Stomach (tissue), 9 donors: Measurements from ENCODE around the gene AIM2. TPM values are rescaled to one million over a fixed set of nuclear protein-coding genes. Genes with fewer than 3 reads are reported as not detected.

Experiments
- DNase-seq, 2 donors: peaks; one replicate each; pipeline versions ENCODE4 v3.0.0 to v3.0.0-alpha.2; 2013 to 2019
- H3K27ac ChIP-seq, 5 donors: fragments of 200-600 bp in 4 of 5; sonication (generic) in 4 of 5; one replicate each; pipeline ENCODE4 v1.5.1; 2013 to 2019; ENCODE audit warnings: mild to moderate bottlenecking in 1 of 5, moderate library complexity in 1 of 5
- H3K27me3 ChIP-seq, 3 donors: fragments of 200-600 bp; sonication (generic); one replicate each; pipeline ENCODE4 v1.5.1; 2017 to 2019; ENCODE audit warnings: mixed run types in 1 of 3
- H3K36me3 ChIP-seq, 4 donors: fragments of 200-600 bp; sonication (generic); 1 replicate in 3 of 4; 2 replicates in 1 of 4; pipeline ENCODE4 v1.5.1; 2016 to 2019
- H3K4me1 ChIP-seq, 4 donors: fragments of 200-600 bp; sonication (generic); one replicate each; pipeline ENCODE4 v1.5.1; 2016 to 2019
- H3K4me3 ChIP-seq, 4 donors: fragments of 200-600 bp; sonication (generic) in 3 of 4; one replicate each; pipeline ENCODE4 v1.5.1; 2016 to 2019; ENCODE audit warnings: mild to moderate bottlenecking in 1 of 4
- H3K9me3 ChIP-seq, 4 donors: fragments of 200-600 bp; sonication (generic); one replicate each; pipeline ENCODE4 v1.5.1; 2016 to 2019
- EP300 ChIP-seq: sonication (generic); formaldehyde crosslinking; IDR thresholded peaks from one replicate; pipeline ENCODE4 v1.6.1; 2017; ENCODE audit warnings: antibody characterized with exemption
- POLR2A ChIP-seq, 4 donors: fragments of 450-650 bp; IDR thresholded peaks; one replicate each; pipeline ENCODE4 v1.6.1; 2016; ENCODE audit warnings: antibody characterized with exemption in 4 of 4, control low read depth in 2 of 4, mild to moderate bottlenecking in 1 of 4, moderate library complexity in 1 of 4
- POLR2AphosphoS5 ChIP-seq, 3 donors: sonication (generic); formaldehyde crosslinking; IDR thresholded peaks; one replicate each; pipeline ENCODE4 v1.6.1; 2016; ENCODE audit warnings: antibody characterized with exemption in 3 of 3
- WGBS, 5 donors: extraction: QIAGEN DNeasy Blood & Tissue Kit in 3 of 5; methylation state at CpG; one replicate each; pipeline versions ENCODE4 v1.1.5 to v1.1.7; 2013 to 2018; 5-methylcytosine and 5-hydroxymethylcytosine counted together
- intact Hi-C: fragments of 100-400 bp; cut with DNase I; formaldehyde crosslinking; loops from one replicate; pipeline ENCODE4 v1.15.1; 2023; ENCODE audit warnings: low total_unique reads
- polyA plus RNA-seq, 3 donors: library from polyadenylated mRNA; stranded (reverse); fragments of 200-250 nt; gene quantifications; one replicate each; pipeline ENCODE4 v1.2.3, GENCODE V29; 2013
- total RNA-seq, 5 donors: library from RNA; depleted of rRNA; stranded (reverse); fragments of >200 nt; gene quantifications; one replicate each; pipeline versions ENCODE4 v1.1.0 to v1.2.3, GENCODE V29; 2014 to 2016
- TF ChIP-seq, protein P1 (sequence below), 7 experiments: fragments of 450-650 bp in 4 of 7; fragments of 200-600 bp in 3 of 7; sonication (generic) in 3 of 7; IDR thresholded peaks; one replicate each; pipeline ENCODE4 v1.5.1; 2016 to 2019; ENCODE audit warnings: antibody characterized with exemption in 7 of 7, control low read depth in 2 of 7, mild to moderate bottlenecking in 1 of 7
- donor health status: healthy with polysubstance abuse.
- donor health status: Bipolar disorder and iron deficiency.
- donor health status: healthy.

AIM2 gene
- total and polyA plus RNA-seq, 8 donors = 0.50 to 4.4 (median 1.6) TPM; not detected in 4

DNA sequence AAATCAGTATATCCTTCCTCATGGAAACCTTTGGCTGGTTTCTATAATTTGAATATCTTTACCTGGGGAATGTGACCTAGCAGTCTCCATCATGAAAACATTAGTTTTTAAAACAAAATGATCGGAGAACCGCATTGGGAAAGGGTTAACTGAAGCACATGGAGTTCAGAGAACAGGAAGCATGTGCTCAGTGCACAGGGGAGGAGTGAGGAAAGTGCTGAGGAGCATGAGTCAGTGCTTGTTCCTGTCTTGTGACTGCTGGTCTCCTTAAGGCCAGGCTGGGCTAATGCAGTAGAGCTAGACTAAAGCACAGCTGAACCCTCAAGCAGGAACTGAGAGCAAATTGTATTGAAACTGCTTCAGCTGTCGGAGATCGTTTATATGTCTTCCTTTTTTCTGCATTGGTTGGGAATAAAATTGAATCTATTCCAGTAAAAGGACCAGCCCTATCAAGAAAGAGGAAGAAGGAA is 61.1 kb downstream of the AIM2 start:
- DNase-seq = peak; percentile 47 to 69
- Histone ChIP-seq H3K27me3 (no peaks in the 10 kb centered on the region), H3K4me3 (peak overlapping the region in 3 of 4 donors; percentile 1 to 53 (median 17)), H3K36me3 (peaks cover 9 to 53% (median 43%) of the 10 kb centered on the region in 4 donors), H3K9me3 (no peaks in the 10 kb centered on the region), H3K27ac (peak overlapping the region in 4 of 5 donors; percentile 26 to 75 (median 60)), H3K4me1 (peaks cover 9 to 62% (median 20%) of the 10 kb centered on the region in 4 donors)
- TF ChIP-seq, protein P1, sequence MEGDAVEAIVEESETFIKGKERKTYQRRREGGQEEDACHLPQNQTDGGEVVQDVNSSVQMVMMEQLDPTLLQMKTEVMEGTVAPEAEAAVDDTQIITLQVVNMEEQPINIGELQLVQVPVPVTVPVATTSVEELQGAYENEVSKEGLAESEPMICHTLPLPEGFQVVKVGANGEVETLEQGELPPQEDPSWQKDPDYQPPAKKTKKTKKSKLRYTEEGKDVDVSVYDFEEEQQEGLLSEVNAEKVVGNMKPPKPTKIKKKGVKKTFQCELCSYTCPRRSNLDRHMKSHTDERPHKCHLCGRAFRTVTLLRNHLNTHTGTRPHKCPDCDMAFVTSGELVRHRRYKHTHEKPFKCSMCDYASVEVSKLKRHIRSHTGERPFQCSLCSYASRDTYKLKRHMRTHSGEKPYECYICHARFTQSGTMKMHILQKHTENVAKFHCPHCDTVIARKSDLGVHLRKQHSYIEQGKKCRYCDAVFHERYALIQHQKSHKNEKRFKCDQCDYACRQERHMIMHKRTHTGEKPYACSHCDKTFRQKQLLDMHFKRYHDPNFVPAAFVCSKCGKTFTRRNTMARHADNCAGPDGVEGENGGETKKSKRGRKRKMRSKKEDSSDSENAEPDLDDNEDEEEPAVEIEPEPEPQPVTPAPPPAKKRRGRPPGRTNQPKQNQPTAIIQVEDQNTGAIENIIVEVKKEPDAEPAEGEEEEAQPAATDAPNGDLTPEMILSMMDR (IDR thresholded peaks at IDR 0.05) = no peak
- TF ChIP-seq POLR2A (IDR thresholded peaks at IDR 0.05) (no peak), EP300 (no peak), POLR2AphosphoS5 (IDR thresholded peaks at IDR 0.05) (peak; percentile 61 to 88 (median 72))
- intact Hi-C loops = no loop called here
- WGBS, 5 donors = 44 to 72% (median 62%) methylated on average over 4 of the region's 4 CpGs

DNA sequence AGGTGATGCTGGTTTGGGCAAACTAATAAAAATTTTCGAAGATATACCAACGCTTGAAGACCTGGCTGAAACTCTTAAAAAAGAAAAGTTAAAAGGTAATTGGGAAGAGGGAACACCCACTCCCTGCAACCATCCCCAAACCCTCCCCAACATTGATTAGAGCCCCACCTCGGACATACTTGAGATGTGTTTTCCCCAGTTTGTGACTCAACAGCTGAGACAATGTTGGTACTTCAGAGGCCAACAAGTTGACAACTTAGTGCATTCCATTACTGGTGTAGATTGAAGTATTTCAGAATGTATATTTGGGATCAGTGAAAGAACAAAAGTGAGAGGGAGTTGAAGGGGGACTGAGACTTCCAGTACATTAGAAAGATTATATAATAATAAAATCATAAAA is 61.7 kb downstream of the AIM2 start:
- intact Hi-C loops = no loop called here
- Histone ChIP-seq H3K4me3 (peak overlapping the region in 2 of 4 donors; percentile 17 to 53), H3K4me1 (peaks cover 9 to 57% (median 20%) of the 10 kb centered on the region in 4 donors), H3K9me3 (no peaks in the 10 kb centered on the region), H3K36me3 (peaks cover 9 to 47% (median 40%) of the 10 kb centered on the region in 4 donors), H3K27ac (peak overlapping the region in 3 of 5 donors; percentile 49 to 75 (median 71)), H3K27me3 (no peaks in the 10 kb centered on the region)
- TF ChIP-seq, protein P1 (IDR thresholded peaks at IDR 0.05) = no peak
- TF ChIP-seq EP300 = no peak
- no peak for TF ChIP-seq POLR2AphosphoS5 (IDR thresholded peaks at IDR 0.05)
- DNase-seq = no peak
- 68 to 83% (median 79%) methylated on average over 3 of the region's 3 CpGs for WGBS, 5 donors

DNA sequence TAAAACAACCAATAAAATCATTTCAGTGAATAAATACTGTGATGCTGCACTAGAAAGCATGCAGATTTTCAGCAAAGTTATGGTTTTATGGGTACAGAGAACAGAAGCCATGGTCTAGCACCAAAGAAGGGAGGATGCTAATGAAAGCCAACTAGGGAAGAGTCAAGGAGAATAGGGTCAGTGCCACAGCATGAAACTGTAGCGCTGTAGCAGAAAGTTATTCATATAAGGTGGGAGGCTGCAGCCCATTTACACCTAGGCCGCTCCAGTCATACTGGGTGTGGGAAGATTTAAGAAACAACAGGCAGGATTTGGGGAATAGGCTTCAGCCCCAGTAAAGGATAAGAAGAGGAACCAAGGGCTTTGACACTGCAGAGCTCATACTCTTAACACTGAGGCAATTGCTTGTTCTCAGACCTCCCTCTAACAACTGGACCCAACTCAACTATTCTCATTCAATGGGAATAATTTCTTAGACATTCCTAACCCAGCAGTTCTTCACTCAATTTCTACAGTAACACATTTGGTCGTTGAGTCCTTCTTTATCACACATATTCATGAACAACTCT is 62.5 kb downstream of the AIM2 start:
- intact Hi-C loops = no loop called here
- TF ChIP-seq, protein P1 (IDR thresholded peaks at IDR 0.05) = no peak
- TF ChIP-seq EP300 = no peak
- TF ChIP-seq POLR2A (IDR thresholded peaks at IDR 0.05) = no peak
- TF ChIP-seq POLR2AphosphoS5 (IDR thresholded peaks at IDR 0.05) = no peak
- 81 to 91% (median 89%) methylated on average over 3 of the region's 3 CpGs for WGBS, 5 donors
- H3K4me1 ChIP-seq = peaks cover 9 to 62% (median 21%) of the 10 kb centered on the region in 4 donors
- H3K4me3 ChIP-seq = peak overlapping the region in 2 of 4 donors; percentile 53
- H3K27me3 ChIP-seq = no peaks in the 10 kb centered on the region
- no peaks in the 10 kb centered on the region for H3K9me3 ChIP-seq
- peaks cover 9 to 40% (median 36%) of the 10 kb centered on the region in 4 donors for H3K36me3 ChIP-seq
- no peak for DNase-seq
- peak overlapping the region in 2 of 5 donors; percentile 34 to 91 for H3K27ac ChIP-seq

DNA sequence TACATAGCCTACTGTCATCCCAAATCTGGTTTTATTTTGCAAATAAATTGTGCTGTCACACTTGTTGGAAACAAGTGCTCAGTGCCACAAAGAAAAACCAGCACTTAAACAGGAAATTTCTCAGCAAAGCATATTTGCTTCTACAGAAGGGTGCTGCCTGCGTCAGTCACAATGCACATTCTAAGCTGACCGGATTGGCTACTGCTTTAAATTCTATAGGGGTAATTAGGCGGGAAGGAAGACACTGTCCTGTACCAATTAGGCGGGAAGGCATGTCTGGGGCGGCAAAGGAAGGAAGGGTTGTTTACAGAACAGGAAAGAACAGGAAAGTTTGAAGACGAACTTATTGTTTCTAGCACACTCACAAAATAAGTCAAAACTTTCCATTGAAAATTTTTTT is 64.1 kb downstream of the AIM2 start:
- H3K36me3 ChIP-seq = peaks cover 5 to 24% (median 21%) of the 10 kb centered on the region in 4 donors
- peak overlapping the region; percentile 17 to 53 (median 46) for H3K4me3 ChIP-seq
- TF ChIP-seq EP300 = no peak
- TF ChIP-seq POLR2AphosphoS5 (IDR thresholded peaks at IDR 0.05) = peak in 2 of 3 donors; percentile 20 to 44
- no peak for TF ChIP-seq POLR2A (IDR thresholded peaks at IDR 0.05)
- no peaks in the 10 kb centered on the region for H3K9me3 ChIP-seq
- intact Hi-C loops = no loop called here
- 37 to 57% (median 46%) methylated on average over 6 of the region's 6 CpGs for WGBS, 5 donors
- peak in 1 of 2 donors; percentile 68 for DNase-seq
- H3K27me3 ChIP-seq = no peaks in the 10 kb centered on the region
- H3K27ac ChIP-seq = peak overlapping the region in 4 of 5 donors; percentile 58 to 91 (median 84)
- H3K4me1 ChIP-seq = peaks cover 9 to 65% (median 24%) of the 10 kb centered on the region in 4 donors

Other genes with a start within 250 kb of the AIM2 start
- 10 to 100 TPM in 1 of 5 donors, 1 to 10 TPM in 2, under 1 TPM in 1, not detected in 1; 0.29 to 11.1 (median 5.3) TPM for gene MNDA, start 245.4 kb downstream of the AIM2 start, total RNA-seq
- gene MNDA, start 245.4 kb downstream of the AIM2 start, polyA plus RNA-seq = 1 to 10 TPM; 1.3 to 5.0 (median 2.3) TPM
- 10 to 100 TPM in 1 of 5 donors, 1 to 10 TPM in 3, not detected in 1; 2.3 to 79.9 (median 3.4) TPM for gene PYHIN1, start 145.2 kb downstream of the AIM2 start, total RNA-seq
- gene PYHIN1, start 145.2 kb downstream of the AIM2 start, polyA plus RNA-seq = under 1 TPM; 0.25 to 0.61 (median 0.25) TPM
- gene IFI16, start 66.9 kb downstream of the AIM2 start, total RNA-seq = 10 to 100 TPM; 24.3 to 65.6 (median 38.5) TPM
- gene IFI16, start 66.9 kb downstream of the AIM2 start, polyA plus RNA-seq = 100 to 1,000 TPM in 1 of 3 donors, 10 to 100 TPM in 2; 40.0 to 113 (median 60.2) TPM
- gene CADM3, start 94.8 kb upstream of the AIM2 start, total RNA-seq = 10 to 100 TPM in 1 of 5 donors, 1 to 10 TPM in 4; 3.2 to 10.3 (median 7.8) TPM
- gene CADM3, start 94.8 kb upstream of the AIM2 start, polyA plus RNA-seq = 1 to 10 TPM; 1.8 to 4.1 (median 2.9) TPM
- gene ACKR1, start 128.1 kb upstream of the AIM2 start, total RNA-seq = 10 to 100 TPM in 3 of 5 donors, 1 to 10 TPM in 2; 4.3 to 23.2 (median 10.5) TPM
- 10 to 100 TPM in 2 of 3 donors, 1 to 10 TPM in 1; 6.8 to 41.3 (median 14.4) TPM for gene ACKR1, start 128.1 kb upstream of the AIM2 start, polyA plus RNA-seq
- gene FCER1A, start 225.6 kb upstream of the AIM2 start, total RNA-seq = 1 to 10 TPM in 2 of 5 donors, not detected in 3; 1.1 to 5.2 TPM
- 1 to 10 TPM in 2 of 3 donors, not detected in 1; 1.7 to 4.7 TPM for gene FCER1A, start 225.6 kb upstream of the AIM2 start, polyA plus RNA-seq